C4-2B (cell line): ENCODE data around the gene WDFY2.

Source experiments
- ZFX ChIP-seq: fragments of 450-650 bp; IDR thresholded peaks from 2 replicates; pipeline ENCODE4 v1.6.1; 2017
- TF ChIP-seq, protein P1 (sequence below): fragments of 450-650 bp; conservative IDR thresholded peaks from 2 replicates; pipeline ENCODE4 v1.5.1; 2017; ENCODE audit warnings: mild to moderate bottlenecking

DNA sequence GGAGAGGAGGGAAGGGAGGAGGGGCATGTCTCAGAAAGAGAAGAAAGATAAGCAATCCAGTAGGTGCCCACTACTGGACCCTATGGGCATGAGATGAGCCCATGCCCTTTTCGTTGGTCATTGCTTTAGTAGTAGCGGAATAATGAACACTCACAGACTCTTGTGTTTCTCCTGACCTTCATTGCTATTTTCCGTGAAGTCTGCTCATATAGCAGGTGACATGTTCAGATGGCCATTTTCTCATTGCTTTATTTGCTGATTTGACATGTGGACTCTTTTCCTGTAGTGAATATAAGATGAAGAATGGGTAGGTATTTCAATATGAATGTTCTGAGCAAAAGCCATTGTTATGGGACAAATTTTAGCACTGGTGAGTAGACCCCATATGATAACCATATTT is 16.4 kb downstream of the WDFY2 start:
- TF ChIP-seq, protein P1, sequence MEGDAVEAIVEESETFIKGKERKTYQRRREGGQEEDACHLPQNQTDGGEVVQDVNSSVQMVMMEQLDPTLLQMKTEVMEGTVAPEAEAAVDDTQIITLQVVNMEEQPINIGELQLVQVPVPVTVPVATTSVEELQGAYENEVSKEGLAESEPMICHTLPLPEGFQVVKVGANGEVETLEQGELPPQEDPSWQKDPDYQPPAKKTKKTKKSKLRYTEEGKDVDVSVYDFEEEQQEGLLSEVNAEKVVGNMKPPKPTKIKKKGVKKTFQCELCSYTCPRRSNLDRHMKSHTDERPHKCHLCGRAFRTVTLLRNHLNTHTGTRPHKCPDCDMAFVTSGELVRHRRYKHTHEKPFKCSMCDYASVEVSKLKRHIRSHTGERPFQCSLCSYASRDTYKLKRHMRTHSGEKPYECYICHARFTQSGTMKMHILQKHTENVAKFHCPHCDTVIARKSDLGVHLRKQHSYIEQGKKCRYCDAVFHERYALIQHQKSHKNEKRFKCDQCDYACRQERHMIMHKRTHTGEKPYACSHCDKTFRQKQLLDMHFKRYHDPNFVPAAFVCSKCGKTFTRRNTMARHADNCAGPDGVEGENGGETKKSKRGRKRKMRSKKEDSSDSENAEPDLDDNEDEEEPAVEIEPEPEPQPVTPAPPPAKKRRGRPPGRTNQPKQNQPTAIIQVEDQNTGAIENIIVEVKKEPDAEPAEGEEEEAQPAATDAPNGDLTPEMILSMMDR: no peak
- no peak for TF ChIP-seq ZFX
